ENCODE measurements around the gene VAV1. TPM values are rescaled to one million over a fixed set of nuclear protein-coding genes. Genes with fewer than 3 reads are reported as not detected.

The VAV1 gene
- total and polyA plus RNA-seq, 2 of the 8 experiments (the other 6 are each of a cell fraction or from before 2014, with no cell fraction given) = 0.21 to 0.22 TPM

- TF ChIP-seq GABPA (IDR thresholded peaks at IDR 0.05; ENCODE audit: borderline replicate concordance, insufficient read depth, low read length) (no peak), BCL11A (IDR thresholded peaks at IDR 0.05; ENCODE audit: low read depth in 2 of 2, low read length in 2 of 2) (no peak), KDM4A (IDR thresholded peaks at IDR 0.05; ENCODE audit: low read depth, low read length, severe bottlenecking) (no peak), GTF2F1 (IDR thresholded peaks at IDR 0.05; ENCODE audit: borderline replicate concordance, low read depth, low read length) (no peak)
These were observed 17.6 kb upstream of the VAV1 start (continued) for GRCh38 chr19:6754653-6755463.

Measured in H1 (cell line).